Stimulated activated CD4-positive, alpha-beta T cell treated with anti-CD3 and anti-CD28 coated beads, Interleukin-1b, Interleukin-23, amount 100 ng/mL, for 48 hours (primary cell): ENCODE measurements around the gene GALNT1.

Experiments
- DNase-seq: peaks from one replicate; pipeline ENCODE4 v3.0.0-alpha.2; 2020

The GALNT1 gene

DNA sequence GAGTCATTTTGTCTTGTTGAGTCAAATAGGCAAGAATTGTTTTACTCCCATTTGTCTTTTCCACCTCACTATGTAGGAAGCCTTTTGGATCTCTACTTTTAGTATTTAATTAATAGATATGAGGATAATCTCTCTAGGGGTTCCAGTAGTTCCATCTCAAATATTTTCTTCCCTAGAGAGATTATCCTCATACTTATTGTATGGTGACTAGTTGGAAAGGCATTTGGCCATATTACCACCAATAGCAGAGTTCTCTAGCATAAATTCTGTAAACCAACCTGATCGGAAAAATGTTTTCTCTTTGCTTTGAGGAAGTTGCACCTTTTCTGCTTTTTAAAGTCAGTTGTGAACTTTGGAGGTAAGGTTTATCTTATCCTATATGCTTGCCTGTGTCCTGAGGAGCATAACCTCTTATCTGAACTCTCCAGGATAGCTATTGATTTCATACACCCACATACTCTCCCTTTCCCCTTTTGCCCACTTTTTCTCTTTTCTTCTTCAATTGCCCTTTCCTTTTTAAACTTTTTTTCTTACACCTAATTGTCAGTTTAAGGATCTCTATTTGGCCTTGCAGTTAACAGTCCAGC, 100.8 kb downstream of the GALNT1 start:
- no peak for DNase-seq

DNA sequence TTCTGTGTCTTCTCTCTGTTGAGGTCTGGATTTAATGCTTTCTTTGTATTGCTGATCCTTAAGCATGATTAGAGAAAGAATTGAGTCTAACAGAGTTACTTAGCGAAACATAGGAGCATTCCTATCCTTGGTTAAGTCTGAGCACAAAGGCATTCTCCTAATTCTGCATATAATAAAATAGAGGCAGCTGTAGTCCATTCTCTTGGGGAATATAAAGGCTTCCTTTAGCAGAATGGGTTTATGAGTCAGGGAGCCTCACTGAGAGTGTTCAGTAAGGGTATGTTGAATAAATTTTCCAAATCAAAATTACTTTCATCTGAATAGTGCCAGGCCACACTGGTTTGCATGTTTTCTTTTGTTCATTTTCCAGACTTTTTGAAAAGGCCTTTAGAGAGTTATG, 101.5 kb downstream of the GALNT1 start:
- DNase-seq, result no peak

- no peak for DNase-seq
Observed at GRCh38 chr18:35688757-35689156, 107.2 kb downstream of the GALNT1 start.

DNA sequence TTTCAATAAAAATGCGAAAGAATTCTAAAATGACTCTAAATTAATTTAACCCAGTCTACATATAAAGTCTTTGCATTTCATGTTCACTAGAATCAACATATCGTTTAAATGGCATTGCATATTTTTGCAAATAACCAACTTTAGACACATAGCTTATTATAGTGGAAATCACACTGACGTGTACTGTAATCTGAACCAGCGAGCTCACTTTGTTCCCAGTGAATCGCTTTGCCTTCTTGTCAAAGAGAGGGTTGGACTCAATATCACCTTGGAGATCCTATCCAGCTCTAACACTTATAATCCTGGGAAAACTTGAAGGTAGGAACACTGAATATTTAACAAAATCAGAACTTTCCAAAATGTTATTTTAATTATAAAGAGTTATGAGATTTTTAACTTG, 108.2 kb downstream of the GALNT1 start:
- no peak for DNase-seq

GRCh38 chr18:35691625-35692024, 110.1 kb downstream of the GALNT1 start:
- no peak for DNase-seq

DNA sequence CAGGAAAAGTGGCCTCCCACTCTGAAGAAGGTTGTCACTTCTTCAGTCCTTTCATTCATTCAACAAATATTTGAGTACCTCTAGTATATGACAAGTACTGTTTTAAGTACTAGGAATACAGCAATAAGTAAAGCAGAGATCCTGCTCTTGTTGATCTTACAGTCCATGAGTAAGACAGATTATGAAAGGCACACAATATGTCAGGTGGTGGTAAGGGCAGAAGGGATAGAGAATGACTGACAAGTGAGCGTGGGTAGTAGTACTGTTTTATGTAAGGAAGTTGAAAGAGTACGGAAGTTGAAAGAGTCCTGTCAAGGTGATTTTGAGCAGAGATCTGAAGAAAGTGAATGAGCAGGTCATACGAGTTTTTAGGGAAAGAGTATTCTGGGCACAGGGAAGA, 111.3 kb downstream of the GALNT1 start:
- DNase-seq, result no peak

GRCh38 chr18:35693829-35694228, 112.3 kb downstream of the GALNT1 start:
- no peak for DNase-seq

- DNase-seq, result no peak
Observed at GRCh38 chr18:35694808-35695207, 113.3 kb downstream of the GALNT1 start.

- DNase-seq, result no peak
Observed at GRCh38 chr18:35695384-35695783, 113.8 kb downstream of the GALNT1 start.

DNA sequence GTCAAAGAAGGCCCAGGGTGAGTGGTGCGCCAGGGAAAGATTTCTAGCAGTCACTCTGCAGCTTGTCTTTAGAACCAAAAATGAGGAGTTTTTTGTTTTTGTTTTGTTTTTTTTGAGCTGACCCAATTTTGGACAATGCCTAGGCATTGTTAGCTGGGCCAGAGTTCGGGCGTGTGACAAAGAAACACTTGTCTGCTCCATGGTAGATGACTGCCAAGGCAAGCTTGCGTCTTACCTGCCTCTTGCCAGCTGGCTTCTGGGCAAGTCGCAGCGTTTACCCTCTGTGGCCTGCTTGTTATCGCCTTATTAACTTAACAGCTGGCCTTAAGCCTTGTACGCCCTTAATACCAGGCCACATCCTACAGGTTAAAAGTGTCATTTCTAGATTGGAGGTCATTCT, 114.3 kb downstream of the GALNT1 start:
- no peak for DNase-seq

DNA sequence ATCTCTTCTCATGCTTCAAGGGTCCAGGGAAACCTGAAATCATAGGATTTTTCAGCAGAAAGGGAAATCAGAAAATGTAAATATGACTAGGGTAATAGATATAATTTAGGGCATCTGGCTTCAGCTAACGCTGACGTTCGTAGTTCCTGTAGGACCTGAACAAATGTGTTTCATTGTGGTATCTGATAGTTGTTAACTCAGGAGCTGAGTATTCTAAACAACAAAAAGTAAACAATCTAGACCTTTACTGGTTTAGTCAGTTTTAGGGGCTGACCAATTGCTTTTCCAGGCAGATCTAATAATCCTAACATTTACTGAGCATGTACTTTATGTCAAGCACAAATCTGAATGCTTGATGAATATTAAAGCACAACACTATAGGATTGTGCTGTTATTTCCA, 114.8 kb downstream of the GALNT1 start:
- DNase-seq, result no peak

DNA sequence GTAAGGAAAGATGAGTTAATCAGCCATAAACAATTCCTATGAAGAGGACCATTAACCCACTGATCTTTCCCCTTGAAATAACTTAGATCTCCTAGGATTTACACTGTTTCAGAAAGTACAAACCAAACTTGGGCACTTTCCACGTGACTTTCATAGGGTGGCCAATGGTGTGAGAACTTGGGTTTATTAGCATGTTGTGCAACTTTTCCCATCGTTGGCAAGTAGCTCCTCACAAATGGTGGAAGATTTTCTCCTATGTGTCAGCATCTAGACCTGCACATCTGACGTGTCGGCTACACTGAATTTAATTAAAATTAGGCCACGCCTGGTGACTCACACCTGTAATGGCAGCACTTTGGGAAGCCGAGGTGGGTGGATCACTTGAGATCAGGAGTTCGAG, 116.3 kb downstream of the GALNT1 start:
- DNase-seq, result no peak

DNA sequence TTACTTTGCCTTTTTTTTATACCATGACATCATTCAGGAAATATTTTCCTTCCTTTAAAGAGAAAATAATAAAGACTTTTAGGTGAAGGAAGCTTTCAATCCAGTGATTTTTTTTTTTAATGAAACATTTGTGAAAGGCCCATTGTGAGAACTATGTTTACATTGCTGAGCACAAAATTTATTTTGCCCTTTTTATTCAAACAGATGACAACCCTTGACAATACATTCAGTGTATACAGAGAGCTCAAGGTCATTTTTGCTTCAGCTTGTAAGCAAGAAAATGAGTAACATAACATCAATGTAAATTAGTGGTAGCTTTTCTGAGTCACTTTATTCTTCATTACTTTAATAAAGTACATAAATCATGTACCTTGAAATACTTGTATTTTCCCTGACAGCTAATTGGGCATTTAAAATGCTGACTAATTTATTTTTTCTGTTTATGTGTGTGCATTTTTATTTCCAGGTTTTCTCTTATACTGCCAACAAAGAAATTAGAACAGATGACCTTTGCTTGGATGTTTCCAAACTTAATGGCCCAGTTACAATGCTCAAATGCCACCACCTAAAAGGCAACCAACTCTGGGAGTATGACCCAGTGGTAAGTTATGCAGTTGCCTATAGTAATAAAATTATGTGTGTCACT, 121.6 kb downstream of the GALNT1 start:
- DNase-seq, result no peak

GRCh38 chr18:35705988-35706387, 124.4 kb downstream of the GALNT1 start:
- DNase-seq, result no peak

DNA sequence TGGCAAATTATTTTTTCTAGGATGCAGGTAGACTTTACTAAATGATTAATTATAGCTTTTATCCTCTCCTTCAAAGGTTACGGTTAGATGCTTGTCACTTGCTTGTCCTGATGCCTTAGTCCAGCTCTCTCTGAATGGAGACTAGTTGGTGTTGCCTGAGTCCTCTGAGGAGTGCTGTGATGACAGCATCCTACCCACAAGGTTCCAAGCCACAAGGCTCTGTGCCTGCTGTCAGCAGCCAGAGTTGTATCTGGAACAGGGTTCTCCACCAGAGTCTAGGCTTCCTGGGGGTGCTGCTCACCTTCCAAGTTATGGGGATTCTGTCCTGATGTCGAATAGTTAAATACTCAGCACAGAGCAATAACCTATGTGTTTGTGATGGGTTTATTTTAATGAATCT, 125.7 kb downstream of the GALNT1 start:
- DNase-seq, result no peak

DNA sequence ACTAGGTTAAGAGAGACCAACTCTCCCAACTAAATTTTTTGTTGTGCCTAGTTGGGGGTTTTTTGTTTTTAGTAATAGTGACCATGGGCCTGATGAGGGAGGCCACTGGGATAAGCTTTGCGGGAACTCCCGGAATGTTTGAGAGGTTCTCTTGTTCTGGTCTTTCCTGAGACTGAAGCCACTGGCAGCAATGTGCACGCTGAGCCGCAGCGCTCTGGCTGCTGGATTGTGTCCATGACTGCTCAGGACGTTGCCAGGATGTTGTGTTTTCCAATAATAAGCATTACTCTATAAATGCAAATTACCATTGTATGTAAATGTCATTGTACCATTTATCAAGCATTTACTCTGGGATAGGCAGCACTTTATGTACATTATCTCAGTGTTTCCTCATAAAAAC, 126.1 kb downstream of the GALNT1 start:
- no peak for DNase-seq

GRCh38 chr18:35710581-35710980, 129.0 kb downstream of the GALNT1 start:
- DNase-seq, result no peak

DNA sequence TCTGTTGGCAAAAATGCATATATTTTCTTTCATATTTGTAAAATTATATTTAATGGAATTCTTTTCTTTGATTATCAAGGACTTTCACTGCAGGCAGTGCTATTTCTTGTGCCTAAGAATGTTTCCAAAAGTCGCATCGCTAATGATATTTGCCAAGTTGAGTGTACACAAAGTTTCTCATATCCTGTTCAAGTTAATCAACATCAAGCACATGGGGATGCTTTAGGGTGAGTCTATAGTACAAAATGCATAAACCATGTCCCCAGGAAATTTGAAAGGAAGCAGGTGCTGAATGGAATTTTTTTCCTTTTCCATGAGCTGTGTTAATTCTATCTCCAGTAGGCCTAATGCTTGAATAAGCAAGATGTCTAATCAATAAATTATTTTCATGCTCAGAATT, 129.7 kb downstream of the GALNT1 start:
- DNase-seq, result no peak

GRCh38 chr18:35713545-35713944, 132.0 kb downstream of the GALNT1 start:
- no peak for DNase-seq

DNA sequence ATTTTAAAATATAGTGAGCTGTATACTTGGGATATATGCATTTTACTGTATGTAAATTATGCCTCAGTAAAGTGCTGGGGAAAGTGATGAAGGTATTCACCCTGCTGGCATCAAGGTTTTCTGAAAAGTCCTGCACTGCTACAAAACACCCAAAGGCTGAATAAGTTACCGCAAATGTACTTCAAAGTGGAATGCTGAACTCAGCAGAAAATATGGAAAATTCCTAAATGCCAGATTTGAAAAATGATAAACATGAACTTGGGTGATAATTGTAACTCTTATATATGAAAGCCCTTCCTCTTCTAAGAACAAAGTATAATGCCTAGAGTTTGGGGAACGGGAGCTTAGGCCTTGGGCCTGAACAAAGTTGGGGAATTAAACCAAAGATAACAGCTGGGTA, 133.0 kb downstream of the GALNT1 start:
- no peak for DNase-seq

DNA sequence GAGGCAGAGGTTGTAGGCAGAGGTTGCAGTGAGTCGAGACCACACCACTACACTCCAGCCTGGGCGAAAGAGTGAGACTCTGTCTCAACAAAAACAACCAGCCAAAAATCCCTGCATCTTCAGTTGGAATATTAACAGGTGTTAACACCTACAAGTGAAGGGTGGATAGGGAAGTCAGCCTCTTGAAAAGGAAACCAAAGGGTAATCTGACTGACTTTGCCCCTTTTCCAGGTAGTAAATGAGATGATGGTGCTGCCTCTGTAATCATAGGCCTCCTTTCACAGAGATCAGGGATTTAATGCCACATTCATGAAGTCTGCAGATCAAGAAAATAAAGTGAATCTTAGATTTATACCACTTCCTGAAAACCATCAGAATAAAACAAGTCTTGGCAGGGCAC, 133.6 kb downstream of the GALNT1 start:
- DNase-seq, result no peak

- no peak for DNase-seq
Observed at GRCh38 chr18:35716169-35716831, 134.8 kb downstream of the GALNT1 start.

- DNase-seq, result no peak
Observed at GRCh38 chr18:35717182-35717581, 135.6 kb downstream of the GALNT1 start.

DNA sequence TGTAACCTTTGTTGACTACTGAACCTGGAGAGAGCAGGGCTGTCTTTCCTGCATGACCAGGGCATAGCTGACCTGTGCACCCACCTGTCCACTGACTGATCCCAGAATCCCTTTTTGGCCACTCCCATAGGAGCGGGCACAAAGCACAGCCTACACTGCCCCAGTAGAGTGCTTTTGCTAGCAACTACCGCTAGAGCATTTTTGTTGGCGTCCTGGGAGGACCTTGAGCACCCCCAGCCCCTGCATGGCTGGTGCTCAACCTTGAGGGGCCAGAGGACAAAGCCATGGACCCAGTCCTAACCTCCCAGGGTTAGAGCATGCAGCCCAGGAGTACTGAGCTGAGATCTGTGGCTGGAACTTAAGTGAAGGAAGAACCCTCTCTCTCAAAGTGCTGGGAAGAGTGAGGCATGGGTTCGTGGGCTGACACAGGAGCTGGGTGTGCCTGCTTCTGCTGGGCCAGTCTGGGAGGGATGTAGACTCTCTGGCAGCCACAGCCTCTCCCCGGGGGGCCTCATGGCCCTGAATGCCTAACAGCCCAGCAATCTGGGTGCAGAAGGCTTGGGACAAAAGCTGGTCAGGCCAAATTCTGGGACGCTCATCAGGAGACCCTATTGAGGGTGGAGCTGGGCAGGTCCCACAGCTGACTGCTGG, 140.0 kb downstream of the GALNT1 start:
- no peak for DNase-seq
